Activated CD4-positive, alpha-beta memory T cell treated with anti-CD3 and anti-CD28 coated beads, Interleukin-2, amount 10 ng/mL, durations not matched to agents 7 days and 5 days (primary cell): Measurements from ENCODE around the gene EBP. TPM values are rescaled to one million over a fixed set of nuclear protein-coding genes. Genes with fewer than 3 reads are reported as not detected.
A peak's percentile ranks its signal among the peaks of the same experiment; 100 is the strongest.
"Not testable (repeated sequence)": the region's sequence is repeated elsewhere in the genome, so short reads cannot be mapped to it uniquely, and the experiment has no call there.

Experiments used
- CTCF ChIA-PET: fragments of 350-600 bp; sonication (Branson Sonifier 250); formaldehyde crosslinking; loops from one replicate; lab custom pipeline; 2021; ENCODE audit warnings: antibody characterized with exemption, inconsistent platforms; lab: Charles Lee
- POLR2A ChIA-PET: fragments of 350-600 bp; sonication (Branson Sonifier 250); formaldehyde crosslinking; loops from one replicate; lab custom pipeline; 2021; ENCODE audit warnings: antibody characterized with exemption; lab: Charles Lee
- DNase-seq: peaks from one replicate; pipeline ENCODE4 v3.0.0-alpha.2; 2020
- H3K27ac Mint-ChIP-seq: one replicate; pipeline ENCODE4 v1.8.0; 2021; ENCODE audit warnings: mild to moderate bottlenecking, mixed read lengths
- H3K27me3 Mint-ChIP-seq: one replicate; pipeline ENCODE4 v1.8.0; 2021; ENCODE audit warnings: mixed read lengths
- H3K36me3 Mint-ChIP-seq: one replicate; pipeline ENCODE4 v1.8.0; 2021; ENCODE audit warnings: low read depth, mixed read lengths
- H3K4me1 Mint-ChIP-seq: one replicate; pipeline ENCODE4 v1.8.0; 2021; ENCODE audit warnings: mixed read lengths
- H3K4me3 Mint-ChIP-seq: one replicate; pipeline ENCODE4 v1.8.0; 2021; ENCODE audit warnings: mild to moderate bottlenecking, mixed read lengths
- H3K9me3 Mint-ChIP-seq: one replicate; pipeline ENCODE4 v1.8.0; 2021; ENCODE audit warnings: mixed read lengths
- total RNA-seq, 2 experiments: library from RNA; stranded (reverse); gene quantifications; one replicate each; pipeline ENCODE4 v1.2.3, GENCODE V29; 2021

Gene EBP
- total RNA-seq, 2 experiments from 2014 or later: 446 to 461 TPM

DNA sequence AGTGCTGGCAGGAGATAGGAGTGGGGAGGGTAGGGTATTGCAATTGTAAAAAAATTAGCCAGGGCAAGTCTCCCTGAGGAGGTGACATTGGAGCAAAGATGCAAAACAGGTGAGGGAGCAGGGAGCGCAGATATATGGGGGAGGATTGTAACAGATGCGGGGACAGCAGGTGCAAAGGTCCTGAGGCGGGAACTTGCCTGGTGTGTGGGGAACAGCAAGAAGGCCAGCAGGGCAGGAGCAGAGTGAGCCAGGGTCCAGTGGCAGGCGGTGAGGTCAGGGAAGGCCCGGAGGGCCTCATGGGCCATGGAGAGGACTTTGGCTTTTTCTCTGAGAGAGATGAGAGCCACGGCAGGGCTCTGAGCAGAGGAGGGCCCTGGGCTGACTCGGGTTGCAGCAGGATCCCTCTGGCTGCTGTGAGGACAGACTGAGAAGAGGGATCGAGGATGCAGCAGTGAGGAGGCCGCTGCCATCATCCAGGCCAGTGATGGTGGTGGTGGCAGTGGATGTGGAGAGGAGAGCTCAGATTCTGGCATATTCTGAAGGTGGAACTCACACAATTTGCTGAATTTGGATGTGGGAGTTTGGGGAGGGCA is 6.6 kb upstream of the EBP start:
- no peak for DNase-seq
- H3K27me3 Mint-ChIP-seq: no peaks in the 10 kb centered on the region
- ChIA-PET CTCF (no interaction called here), POLR2A (interaction anchor here (0.6 to 1.7 kb wide), 3 partner anchors 13 to 59 kb away, joined by 3 to 4 read pairs (median 4); partner anchors contain the start of genes RBM3 and TBC1D25)
- H3K9me3 Mint-ChIP-seq: no peaks in the 10 kb centered on the region
- no peak overlapping the region for H3K27ac Mint-ChIP-seq
- no peak overlapping the region for H3K4me3 Mint-ChIP-seq
- H3K4me1 Mint-ChIP-seq: peaks cover 40% of the 10 kb centered on the region
- peaks cover 39% of the 10 kb centered on the region for H3K36me3 Mint-ChIP-seq

DNA sequence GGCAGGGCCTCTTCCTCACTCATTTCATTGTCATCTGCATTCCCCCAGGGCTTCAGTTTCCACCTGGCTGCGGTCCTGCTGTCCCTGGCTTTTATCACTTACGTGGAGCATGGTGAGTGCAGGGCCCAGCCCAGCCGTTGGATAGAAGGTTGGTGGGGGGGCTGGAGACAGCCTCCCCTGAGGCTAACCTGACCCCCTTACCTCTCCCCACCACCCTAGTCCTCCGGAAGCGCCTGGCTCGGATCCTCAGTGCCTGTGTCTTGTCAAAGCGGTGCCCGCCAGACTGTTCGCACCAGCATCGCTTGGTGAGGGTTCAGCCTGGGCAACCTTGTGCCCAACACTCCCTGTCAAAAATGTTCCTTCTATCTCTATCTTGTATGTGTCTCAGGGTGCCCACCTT is 5.8 kb upstream of the EBP start:
- Mint-ChIP-seq H3K4me3 (no peak overlapping the region), H3K27me3 (no peaks in the 10 kb centered on the region), H3K36me3 (peaks cover 36% of the 10 kb centered on the region), H3K4me1 (peaks cover 39% of the 10 kb centered on the region), H3K9me3 (no peaks in the 10 kb centered on the region), H3K27ac (peak overlapping the region; percentile 31)
- ChIA-PET CTCF (no interaction called here), POLR2A (no interaction called here)
- DNase-seq: no peak

DNA sequence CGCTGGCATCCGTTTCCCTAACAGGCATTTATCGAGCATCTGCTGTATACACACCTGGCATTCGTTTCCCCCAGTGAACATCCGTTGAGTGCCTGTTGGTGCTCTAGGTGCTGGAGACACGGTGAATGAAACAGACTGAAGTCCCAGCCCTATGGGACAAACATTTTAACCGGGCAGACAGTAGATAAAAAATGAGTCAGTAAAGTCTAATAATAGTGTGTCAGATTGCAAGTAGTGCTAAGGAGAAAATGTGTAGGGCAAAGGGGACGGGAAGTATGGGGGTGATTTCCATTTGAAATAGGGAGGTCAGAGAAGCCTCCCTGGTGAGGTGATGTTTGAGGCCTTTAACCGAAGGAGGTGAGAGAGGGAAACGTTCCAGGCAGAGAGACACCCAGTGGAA is 5.3 kb upstream of the EBP start:
- Mint-ChIP-seq H3K4me1 (peaks cover 39% of the 10 kb centered on the region), H3K36me3 (peaks cover 36% of the 10 kb centered on the region), H3K27me3 (no peaks in the 10 kb centered on the region), H3K27ac (peak overlapping the region; percentile 31), H3K9me3 (no peaks in the 10 kb centered on the region), H3K4me3 (no peak overlapping the region)
- CTCF ChIA-PET: no interaction called here
- POLR2A ChIA-PET: no interaction called here
- no peak for DNase-seq

DNA sequence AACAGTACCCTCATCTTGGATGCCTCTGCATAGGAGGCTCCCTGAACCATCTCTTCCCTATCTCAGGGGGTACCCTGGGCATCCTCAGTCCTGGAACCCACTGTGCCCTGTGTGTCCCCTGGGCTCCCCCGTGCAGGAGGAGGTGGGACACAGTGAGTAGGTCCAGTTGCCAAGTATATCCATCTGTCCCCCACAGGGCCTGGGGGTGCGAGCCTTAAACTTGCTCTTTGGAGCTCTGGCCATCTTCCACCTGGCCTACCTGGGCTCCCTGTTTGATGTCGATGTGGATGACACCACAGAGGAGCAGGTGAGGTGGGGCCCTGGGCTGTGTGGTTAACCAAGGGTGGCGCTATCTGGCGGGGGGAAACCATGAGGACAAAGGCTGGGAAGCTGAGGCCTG is 4.6 kb upstream of the EBP start:
- H3K4me3 Mint-ChIP-seq: no peak overlapping the region
- CTCF ChIA-PET: no interaction called here
- H3K36me3 Mint-ChIP-seq: peaks cover 38% of the 10 kb centered on the region
- no peaks in the 10 kb centered on the region for H3K27me3 Mint-ChIP-seq
- no peaks in the 10 kb centered on the region for H3K9me3 Mint-ChIP-seq
- H3K4me1 Mint-ChIP-seq: peaks cover 36% of the 10 kb centered on the region
- POLR2A ChIA-PET: interaction anchor here (1.2 kb wide), 1 partner anchor 15 kb away, joined by 4 read pairs; no protein-coding TSS in a partner anchor
- no peak for DNase-seq
- H3K27ac Mint-ChIP-seq: no peak overlapping the region

DNA sequence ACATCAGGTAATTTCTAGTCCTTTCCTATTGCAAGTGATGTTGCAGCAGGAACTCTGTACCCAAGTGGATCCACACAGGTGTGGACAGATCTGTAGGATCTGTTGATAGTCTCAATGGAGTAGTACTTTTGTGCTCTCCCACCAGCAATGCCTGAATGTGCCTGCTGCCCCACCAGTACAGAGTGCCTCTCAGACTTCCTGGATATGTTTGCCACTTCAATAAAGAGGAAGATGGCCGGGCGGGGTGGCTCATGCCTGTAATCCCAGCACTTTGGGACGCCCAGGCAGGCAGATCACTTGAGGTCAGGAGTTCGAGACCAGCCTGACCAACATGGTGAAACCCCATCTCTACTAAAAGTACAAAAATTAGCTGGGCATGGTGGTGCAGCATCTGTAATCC is 2.1 kb upstream of the EBP start:
- not testable (repeated sequence) for H3K27me3 Mint-ChIP-seq, DNase-seq, H3K9me3 Mint-ChIP-seq, H3K4me3 Mint-ChIP-seq
- peak overlapping the region; percentile 99 for H3K27ac Mint-ChIP-seq
- H3K4me1 Mint-ChIP-seq: peaks cover 37% of the 10 kb centered on the region
- H3K36me3 Mint-ChIP-seq: peaks cover 43% of the 10 kb centered on the region
- ChIA-PET CTCF (interaction anchor here (0.6 to 1.0 kb wide), 2 partner anchors 20 to 492 kb away, joined by 3 to 4 read pairs; partner anchors contain the start of gene TBC1D25), POLR2A (interaction anchor here (0.7 to 1.6 kb wide), 5 partner anchors 9 to 55 kb away, joined by 3 to 8 read pairs (median 4); partner anchors contain the start of gene RBM3)

DNA sequence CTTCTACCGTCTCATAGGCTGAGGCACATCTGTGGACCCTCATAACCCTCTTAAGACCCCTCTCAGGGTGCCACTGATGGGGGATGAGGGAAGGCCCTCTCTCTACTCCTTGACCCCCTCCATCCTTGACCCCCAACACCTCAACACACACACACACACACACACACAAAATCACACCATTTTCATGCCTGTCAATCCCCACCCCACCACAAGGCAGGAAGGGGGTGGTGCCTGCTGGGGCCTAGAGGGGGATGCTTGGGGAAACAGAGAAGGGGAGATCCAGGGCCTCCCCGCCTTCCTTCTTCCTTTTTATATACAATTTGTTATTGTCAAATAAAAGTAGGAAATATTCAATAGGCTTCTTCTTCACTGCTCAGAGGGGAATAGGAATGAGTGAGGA is 1.2 kb upstream of the EBP start:
- ChIA-PET CTCF (interaction anchor here (1.0 kb wide), 1 partner anchor 19 kb away, joined by 3 read pairs; the partner anchor contains the start of gene TBC1D25), POLR2A (interaction anchor here (1.0 to 2.8 kb wide), 7 partner anchors 11 to 419 kb away, joined by 3 to 18 read pairs (median 8); partner anchors contain the start of genes FTSJ1, PORCN and RBM3)
- DNase-seq: no peak
- Mint-ChIP-seq H3K27me3 (no peaks in the 10 kb centered on the region), H3K36me3 (peaks cover 46% of the 10 kb centered on the region), H3K4me1 (peaks cover 39% of the 10 kb centered on the region), H3K9me3 (no peaks in the 10 kb centered on the region), H3K4me3 (peak overlapping the region; percentile 91), H3K27ac (peak overlapping the region; percentile 99)

- peak; percentile 37 for DNase-seq
- Mint-ChIP-seq H3K27me3 (no peaks in the 10 kb centered on the region), H3K36me3 (peaks cover 46% of the 10 kb centered on the region), H3K4me3 (peak overlapping the region; percentile 91), H3K27ac (peak overlapping the region; percentile 99), H3K4me1 (peaks cover 42% of the 10 kb centered on the region), H3K9me3 (no peaks in the 10 kb centered on the region)
- ChIA-PET POLR2A (interaction anchor here (0.5 to 2.8 kb wide), 10 partner anchors 9 to 419 kb away, joined by 3 to 33 read pairs (median 7); partner anchors contain the start of genes FTSJ1, PORCN, RBM3 and TBC1D25), CTCF (interaction anchor here (1.5 kb wide), 1 partner anchor 53 kb away, joined by 3 read pairs; the partner anchor contains the start of gene RBM3)
Observed at GRCh38 chrX:48520976-48521352, 644 bp upstream of the EBP start.

DNA sequence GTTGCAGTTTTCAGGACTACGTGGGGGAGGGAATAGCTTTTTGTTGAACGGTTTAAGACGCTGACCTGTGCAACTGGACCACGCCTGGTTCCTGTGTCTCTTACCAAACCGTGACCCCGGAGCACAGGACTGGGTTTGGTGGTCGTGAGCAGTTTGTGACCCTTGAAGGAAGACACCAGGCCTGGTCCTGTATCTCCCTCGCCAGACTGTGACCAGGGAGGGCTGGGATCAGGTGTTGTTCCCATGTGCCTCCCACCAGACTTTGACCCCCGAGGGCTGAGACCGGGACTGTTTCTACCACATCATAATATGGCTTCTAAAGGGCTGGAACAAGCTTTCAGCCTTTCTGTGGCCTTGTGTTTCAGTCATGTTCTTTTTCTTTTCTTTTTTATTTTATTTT is 683 bp downstream of the EBP start:
- ChIA-PET CTCF (interaction anchor here (1.4 to 1.5 kb wide), 2 partner anchors 17 to 52 kb away, joined by 3 to 7 read pairs; partner anchors contain the start of genes RBM3 and TBC1D25), POLR2A (interaction anchor here (0.6 to 2.8 kb wide), 10 partner anchors 9 to 56 kb away, joined by 3 to 33 read pairs (median 10); partner anchors contain the start of genes FTSJ1, PORCN, RBM3 and TBC1D25)
- peak overlapping the region; percentile 99 for H3K27ac Mint-ChIP-seq
- H3K4me1 Mint-ChIP-seq: peaks cover 40% of the 10 kb centered on the region
- DNase-seq: no peak
- peaks cover 47% of the 10 kb centered on the region for H3K36me3 Mint-ChIP-seq
- H3K9me3 Mint-ChIP-seq: no peaks in the 10 kb centered on the region
- peak overlapping the region; percentile 91 for H3K4me3 Mint-ChIP-seq
- H3K27me3 Mint-ChIP-seq: no peaks in the 10 kb centered on the region

DNA sequence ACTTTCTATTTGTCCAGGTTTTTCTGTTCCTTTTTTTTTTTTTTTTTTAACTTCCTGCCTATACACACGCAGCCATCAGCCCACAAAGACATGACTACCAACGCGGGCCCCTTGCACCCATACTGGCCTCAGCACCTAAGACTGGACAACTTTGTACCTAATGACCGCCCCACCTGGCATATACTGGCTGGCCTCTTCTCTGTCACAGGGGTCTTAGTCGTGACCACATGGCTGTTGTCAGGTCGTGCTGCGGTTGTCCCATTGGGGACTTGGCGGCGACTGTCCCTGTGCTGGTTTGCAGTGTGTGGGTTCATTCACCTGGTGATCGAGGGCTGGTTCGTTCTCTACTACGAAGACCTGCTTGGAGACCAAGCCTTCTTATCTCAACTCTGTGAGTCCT is 2.1 kb downstream of the EBP start:
- H3K36me3 Mint-ChIP-seq: peaks cover 59% of the 10 kb centered on the region
- no peaks in the 10 kb centered on the region for H3K9me3 Mint-ChIP-seq
- H3K4me3 Mint-ChIP-seq: peak overlapping the region; percentile 91
- ChIA-PET POLR2A (interaction anchor here (2.3 kb wide), 1 partner anchor 53 kb away, joined by 8 read pairs; no protein-coding TSS in a partner anchor), CTCF (no interaction called here)
- H3K4me1 Mint-ChIP-seq: peaks cover 52% of the 10 kb centered on the region
- no peak for DNase-seq
- H3K27me3 Mint-ChIP-seq: no peaks in the 10 kb centered on the region
- H3K27ac Mint-ChIP-seq: peak overlapping the region; percentile 44

GRCh38 chrX:48525853-48526252 is 4.2 kb downstream of the EBP start:
- DNase-seq, H3K9me3 Mint-ChIP-seq, H3K27me3 Mint-ChIP-seq, H3K27ac Mint-ChIP-seq, CTCF ChIA-PET: not testable (repeated sequence)
- Mint-ChIP-seq H3K36me3 (peaks cover 66% of the 10 kb centered on the region), H3K4me3 (peak overlapping the region; percentile 53), H3K4me1 (peaks cover 43% of the 10 kb centered on the region)
- POLR2A ChIA-PET: interaction anchor here (0.9 to 1.5 kb wide), 2 partner anchors 13 to 49 kb away, joined by 3 to 6 read pairs; partner anchors contain the start of gene RBM3

DNA sequence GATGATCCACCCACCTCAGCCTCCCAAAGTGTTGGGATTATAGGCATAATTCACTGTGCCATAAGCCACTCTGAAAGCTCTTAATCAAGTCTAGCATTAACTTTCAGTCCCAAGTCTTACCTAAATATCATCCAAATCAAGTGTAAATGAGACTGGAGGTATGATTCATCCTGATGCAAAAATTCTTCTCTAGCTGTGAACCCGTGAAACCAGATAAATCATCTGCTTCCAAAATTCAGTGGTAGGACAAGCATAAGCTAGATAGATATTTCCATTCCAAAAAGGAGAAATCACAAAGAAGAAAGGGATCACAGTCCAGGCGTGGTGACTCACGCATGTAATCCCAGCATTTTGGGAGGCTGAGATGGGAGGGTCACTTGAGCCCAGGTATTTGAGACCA is 9.1 kb downstream of the EBP start:
- Mint-ChIP-seq H3K4me3 (no peak overlapping the region), H3K27me3 (no peaks in the 10 kb centered on the region), H3K9me3 (no peaks in the 10 kb centered on the region), H3K36me3 (peaks cover 65% of the 10 kb centered on the region), H3K4me1 (peaks cover 57% of the 10 kb centered on the region), H3K27ac (peak overlapping the region; percentile 97)
- ChIA-PET CTCF (no interaction called here), POLR2A (interaction anchor here (1.0 to 3.8 kb wide), 5 partner anchors 8 to 44 kb away, joined by 5 to 18 read pairs (median 16); partner anchors contain the start of genes EBP, RBM3 and TBC1D25)
- DNase-seq: no peak

DNA sequence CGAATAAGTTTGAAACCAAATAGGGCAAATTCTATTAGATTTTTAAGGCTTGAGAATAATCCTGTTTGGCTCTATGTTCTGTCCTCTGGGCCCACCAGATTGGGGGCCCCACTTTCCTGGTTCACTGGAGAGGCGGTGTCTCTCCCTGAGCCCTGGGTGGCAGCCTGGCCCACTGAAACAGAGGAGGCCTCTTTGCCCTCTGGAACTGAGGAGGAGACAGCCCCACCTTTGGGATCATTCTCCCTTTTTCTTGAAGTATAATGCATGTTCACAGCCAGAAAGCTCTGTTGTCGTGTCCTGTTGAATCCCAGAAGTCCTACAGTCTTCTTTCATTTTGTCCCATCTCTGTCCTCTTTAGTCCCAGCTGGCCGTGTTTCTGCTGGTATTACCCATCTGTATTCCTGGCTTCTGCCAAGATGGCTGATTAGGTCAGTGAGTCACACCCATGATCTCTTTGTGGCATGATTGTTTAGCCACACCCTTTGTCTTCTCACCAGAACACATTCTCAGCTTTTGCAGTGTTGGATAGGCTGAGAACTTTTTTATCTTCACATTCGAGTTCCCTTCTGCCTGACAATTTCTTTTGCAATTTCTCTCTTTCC is 9.9 kb downstream of the EBP start:
- no peak for DNase-seq
- H3K4me3 Mint-ChIP-seq: peak overlapping the region; percentile 14
- H3K4me1 Mint-ChIP-seq: peaks cover 51% of the 10 kb centered on the region
- no peaks in the 10 kb centered on the region for H3K9me3 Mint-ChIP-seq
- H3K36me3 Mint-ChIP-seq: peaks cover 58% of the 10 kb centered on the region
- H3K27ac Mint-ChIP-seq: peak overlapping the region; percentile 97
- H3K27me3 Mint-ChIP-seq: no peaks in the 10 kb centered on the region
- ChIA-PET POLR2A (interaction anchor here (1.2 to 3.8 kb wide), 6 partner anchors 9 to 43 kb away, joined by 3 to 18 read pairs (median 10); partner anchors contain the start of genes EBP, RBM3 and TBC1D25), CTCF (interaction anchor here (1.2 kb wide), 1 partner anchor 9 kb away, joined by 3 read pairs; no protein-coding TSS in a partner anchor)
